NCI-H2029 (cell line): ENCODE results near the gene DCTN1.
"Not testable (repeated sequence)": the region's sequence is repeated elsewhere in the genome, so short reads cannot be mapped to it uniquely, and the experiment has no call there.

Experiments
- DNase-seq: peaks from one replicate; lab custom pipeline; 2025; lab: John Stamatoyannopoulos, UW

DCTN1 gene

GRCh38 chr2:74369976-74370375 lies 10.1 kb downstream of the DCTN1 start:
- no peak for DNase-seq

DNA sequence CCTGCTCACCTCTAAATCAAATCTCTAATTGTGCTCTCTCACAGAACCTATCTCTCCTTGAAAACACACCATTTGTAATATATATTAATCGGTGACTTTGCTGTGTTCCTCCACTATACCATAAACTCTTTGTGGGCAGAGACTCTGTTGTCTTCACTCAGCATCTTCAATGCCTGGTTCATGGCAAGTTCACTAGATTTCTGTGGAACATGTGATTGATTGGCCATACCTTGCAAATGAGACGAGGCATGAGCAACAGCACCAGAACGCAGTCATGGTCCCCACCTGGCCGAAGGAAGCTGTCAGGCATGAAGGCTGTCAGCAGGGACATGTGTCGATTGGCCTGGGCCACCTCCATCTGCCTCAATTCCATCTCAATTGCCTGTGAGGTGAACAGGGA lies 11.6 kb downstream of the DCTN1 start:
- DNase-seq: no peak

DNA sequence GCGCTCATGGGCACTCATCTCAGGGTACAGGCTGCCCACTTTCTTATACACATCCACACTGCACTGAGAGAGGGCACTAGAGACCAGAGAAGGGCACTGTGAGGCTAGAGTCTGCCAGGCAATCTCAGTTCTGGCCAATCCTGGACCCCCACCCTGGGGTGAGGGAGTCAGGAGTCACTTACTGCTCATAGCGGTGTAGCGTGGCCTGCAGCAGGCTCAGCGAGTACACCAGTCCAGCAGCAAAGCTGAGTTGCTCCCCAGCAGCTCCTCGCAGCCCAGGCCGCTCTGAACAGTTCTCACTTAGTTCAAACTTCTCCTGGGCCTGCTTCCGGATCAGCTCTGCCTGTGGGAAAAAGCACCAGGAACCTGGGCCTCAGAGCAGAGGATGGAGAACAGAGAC lies 12.3 kb downstream of the DCTN1 start:
- DNase-seq: no peak

DNA sequence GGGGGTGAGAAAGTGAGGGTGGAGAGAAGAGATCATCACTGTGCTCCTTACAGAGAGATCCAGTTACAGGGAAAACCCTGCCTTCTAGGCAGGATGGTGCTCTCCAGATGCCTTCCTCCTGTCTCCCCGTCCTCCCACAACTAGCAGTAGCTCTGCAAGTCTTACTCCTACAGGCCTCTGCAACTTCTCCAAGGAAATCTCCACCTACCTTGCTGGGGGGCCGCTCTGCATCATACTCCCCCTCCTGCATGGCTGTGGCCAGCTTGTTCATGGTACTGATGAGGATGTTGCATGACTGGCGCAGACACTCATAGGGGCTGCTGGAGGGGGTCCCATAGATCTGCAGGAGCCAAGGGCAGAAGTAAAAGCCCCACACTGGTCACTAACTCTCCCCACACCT lies 14.1 kb downstream of the DCTN1 start:
- DNase-seq: no peak

DNA sequence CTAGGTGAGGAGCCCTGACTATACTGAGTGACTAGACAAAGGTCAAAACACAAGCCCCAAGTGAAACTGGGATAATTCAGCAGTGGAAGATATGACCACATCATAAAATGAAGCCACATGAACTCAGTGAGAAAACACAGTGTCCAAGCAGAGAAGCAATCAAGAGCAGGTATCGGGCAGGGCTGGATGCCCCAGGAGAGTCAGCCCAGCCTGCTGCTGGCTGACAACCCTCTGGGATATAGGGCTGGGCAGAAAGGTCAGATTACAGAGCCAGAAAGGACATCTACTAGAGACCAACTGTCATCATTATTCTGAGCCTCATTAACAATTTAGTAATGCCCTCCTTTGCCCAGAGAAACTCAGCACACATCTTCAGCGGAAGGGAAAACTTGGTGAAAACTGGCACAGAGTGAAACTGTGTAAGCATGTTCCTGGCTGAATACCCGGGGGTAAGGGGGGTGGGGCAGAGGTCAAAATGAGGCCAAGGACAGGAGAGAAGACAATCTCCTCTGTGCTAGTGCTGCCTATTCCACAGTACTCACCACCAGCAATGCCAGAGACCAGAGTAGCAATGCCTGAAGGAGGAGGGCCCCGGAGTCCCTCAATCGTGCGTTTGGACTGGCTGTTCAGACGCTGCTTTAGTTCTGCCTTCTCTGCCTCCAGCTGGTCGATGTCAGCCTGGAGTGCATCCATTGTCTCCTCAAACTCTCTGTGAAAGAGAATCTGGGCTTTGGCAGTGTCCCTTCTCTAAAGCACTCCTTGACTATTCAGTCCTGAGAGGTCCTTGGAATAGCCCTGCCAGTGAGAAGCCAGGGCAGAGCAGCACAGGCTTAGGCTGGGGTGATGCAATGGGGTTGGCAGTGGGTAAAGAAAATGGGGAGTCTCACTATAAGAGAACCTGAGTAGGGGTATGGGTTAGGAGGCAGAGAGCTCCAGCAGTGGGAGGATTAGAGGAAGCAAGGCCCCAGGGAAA lies 15.3 kb downstream of the DCTN1 start:
- DNase-seq: no peak

DNA sequence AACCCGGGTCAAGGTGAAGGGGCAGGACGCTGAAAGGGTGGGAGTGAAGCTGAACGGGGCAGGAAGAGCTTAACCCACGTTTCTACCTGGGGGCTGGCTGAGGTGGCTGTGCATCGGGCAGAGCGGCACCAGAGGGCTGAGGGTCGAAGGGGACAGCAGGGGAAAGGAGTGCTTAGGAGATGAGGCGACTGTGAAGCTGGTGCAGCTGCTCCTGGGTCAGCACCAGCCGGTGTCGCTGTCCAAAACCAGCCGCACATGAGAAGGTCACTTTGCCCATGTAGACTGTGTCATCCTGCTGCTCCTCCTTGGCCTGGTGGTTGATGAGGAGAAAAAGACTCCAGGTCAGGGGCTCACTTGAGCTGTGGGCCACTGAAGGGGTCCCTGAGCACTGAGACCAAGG lies 18.8 kb downstream of the DCTN1 start:
- DNase-seq: no peak

DNA sequence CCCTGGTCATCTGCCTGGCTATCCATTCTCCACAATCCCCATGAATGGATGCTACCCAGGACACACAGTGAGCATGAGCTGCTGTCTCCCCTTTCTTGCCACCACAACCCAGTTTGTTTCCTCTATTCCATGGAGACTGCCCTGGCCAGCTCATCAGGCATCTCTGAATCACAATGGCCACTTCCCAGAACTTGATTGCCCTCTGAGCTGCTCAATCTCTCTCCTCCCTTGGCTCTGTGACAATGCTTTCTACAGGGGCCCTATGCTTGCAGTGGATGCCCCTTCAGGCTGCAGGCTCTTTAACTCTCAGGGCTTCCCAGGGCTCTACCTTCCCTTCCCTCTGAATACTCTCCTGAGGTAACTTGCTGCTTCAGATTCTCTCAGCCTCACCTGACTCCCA lies 22.5 kb downstream of the DCTN1 start:
- no peak for DNase-seq

- DNase-seq: no peak
These were observed 30.2 kb downstream of the DCTN1 start for GRCh38 chr2:74349889-74350288.

- no peak for DNase-seq
These were observed 32.4 kb downstream of the DCTN1 start for GRCh38 chr2:74347742-74348141.

GRCh38 chr2:74347303-74347702 lies 32.8 kb downstream of the DCTN1 start:
- DNase-seq: peak; percentile 9

GRCh38 chr2:74345272-74345943 lies 34.7 kb downstream of the DCTN1 start:
- no peak for DNase-seq

GRCh38 chr2:74343316-74343715 lies 36.8 kb downstream of the DCTN1 start, which contains the start of gene SLC4A5:
Gene SLC4A5, minus strand, starts transcription at chr2:74343416. Its CDS starts 28,393 bp downstream, at chr2:74315023.
- DNase-seq: no peak

DNA sequence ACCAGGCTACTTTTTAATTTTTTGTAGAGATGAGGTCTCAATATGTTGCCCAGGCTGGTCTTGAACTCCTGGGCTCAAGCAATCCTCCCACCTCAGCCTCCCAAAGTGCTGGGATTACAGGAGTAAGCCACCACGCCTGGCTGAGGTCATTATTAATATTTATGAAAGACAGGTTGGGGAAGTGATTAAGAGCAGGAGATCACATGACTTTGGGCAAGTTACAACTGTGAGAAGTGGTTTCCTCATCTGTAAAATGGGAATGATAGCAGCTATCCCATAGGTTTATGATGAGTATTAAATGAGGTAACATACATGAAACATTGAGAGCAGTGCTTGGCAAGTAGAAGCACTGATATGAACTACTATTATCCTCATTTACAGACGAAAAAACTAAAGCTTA lies 43.9 kb downstream of the DCTN1 start:
- not testable (repeated sequence) for DNase-seq

DNA sequence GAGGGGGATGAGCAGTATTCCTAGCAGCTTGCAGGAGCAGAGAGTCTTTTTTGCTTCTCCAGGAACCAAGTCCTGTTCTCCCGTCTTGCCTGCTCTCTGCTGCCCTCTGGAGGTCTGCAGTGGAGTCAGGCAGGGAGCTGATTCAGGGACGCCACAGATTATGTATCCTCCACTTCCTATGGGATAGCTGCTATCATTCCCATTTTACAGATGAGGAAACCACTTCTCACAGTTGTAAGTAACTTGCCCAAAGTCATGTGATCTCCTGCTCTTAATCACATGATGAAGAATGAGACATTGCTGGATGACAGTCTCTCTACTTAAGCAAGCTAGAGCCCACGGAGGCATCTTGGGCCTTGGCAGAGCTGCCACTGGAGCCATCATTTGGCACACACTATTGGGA lies 45.2 kb downstream of the DCTN1 start:
- DNase-seq: peak; percentile 34

GRCh38 chr2:74333896-74334586 lies 46.1 kb downstream of the DCTN1 start:
- no peak for DNase-seq

DNA sequence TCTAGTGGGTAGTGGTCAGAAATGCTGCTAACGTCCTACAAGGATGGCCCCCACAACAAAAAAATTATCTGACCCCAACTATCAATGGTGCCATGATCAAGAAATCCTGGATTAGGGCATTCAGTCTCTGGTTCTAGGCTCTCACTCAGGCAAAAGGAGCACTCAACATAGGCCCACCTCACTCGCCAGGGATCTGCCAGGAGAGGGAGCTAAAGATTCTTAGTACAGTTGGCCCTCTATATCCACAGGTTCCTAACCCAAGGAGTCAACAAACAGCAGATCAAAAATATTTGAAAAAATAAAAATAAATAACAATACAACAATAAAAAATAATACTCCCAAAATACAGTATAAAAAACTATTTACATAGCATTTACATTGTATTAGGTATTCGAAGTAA lies 46.9 kb downstream of the DCTN1 start:
- DNase-seq: no peak

DNA sequence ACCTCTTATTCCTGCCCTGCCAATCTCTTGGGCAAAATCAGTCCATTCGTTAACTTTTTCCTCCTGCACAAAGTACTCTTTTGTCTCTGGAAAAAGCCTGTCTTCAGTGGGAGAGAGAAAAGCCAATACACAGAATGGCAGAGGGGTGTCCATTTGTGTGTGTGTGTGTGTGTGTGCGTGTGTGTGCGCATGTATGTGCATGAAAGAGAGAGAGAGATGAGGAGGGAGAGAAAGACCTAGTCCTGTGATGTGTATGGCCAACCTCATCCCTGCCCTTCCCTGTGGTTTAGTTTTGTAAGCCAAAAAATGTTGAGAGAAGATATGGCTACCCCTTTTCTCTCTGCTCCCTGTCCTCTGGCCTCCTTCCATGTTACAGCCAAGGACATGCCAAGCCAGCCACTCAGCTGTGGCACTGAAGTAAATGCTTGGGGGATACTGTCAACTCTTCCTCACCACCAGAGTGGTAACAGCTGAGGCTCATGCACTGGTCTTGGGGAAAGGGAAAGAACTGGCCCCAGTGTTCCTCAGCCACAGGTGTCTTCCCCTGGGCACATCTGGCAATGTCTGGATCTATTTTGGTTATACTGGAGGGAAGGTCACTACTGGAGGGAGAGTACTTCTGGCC lies 47.4 kb downstream of the DCTN1 start:
- DNase-seq: no peak

DNA sequence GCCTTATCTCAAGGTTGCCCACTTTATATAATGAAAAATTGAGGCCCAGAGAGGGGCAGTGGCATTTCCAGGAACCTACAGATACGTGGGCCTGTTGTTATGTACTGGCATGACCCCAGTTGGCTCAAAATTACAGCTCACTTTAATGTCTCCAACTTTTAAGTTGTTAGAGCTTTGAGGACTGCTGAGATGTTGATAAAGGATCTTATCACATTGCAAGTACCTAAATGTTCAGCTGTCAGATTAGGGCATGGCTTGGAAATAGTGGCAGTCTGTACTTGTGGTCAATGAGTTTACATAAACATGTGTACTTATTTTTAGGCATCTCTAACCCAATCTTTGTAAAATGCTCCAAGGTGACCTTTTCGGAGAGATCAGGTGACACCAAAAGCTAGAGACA lies 51.5 kb downstream of the DCTN1 start:
- DNase-seq: no peak

GRCh38 chr2:74328074-74328473 lies 52.0 kb downstream of the DCTN1 start:
- no peak for DNase-seq

DNA sequence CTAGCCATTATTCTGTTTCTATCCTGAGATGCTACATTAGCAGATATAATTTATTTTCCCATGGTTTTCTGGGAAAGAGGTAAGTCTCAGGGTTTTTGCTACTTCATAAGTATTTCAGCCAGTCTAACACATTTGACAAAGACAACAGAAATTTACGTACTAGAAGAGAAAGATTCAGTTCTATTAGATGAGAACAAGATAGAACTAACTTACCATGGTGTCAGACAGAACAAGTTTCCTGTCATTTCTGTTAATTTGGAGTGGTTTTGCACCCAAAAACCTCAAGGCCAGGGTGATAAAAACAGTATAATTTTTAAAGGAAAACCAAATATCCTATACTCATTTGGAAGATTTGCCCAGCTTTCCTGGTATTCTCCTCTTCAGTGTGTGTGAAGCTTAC lies 52.5 kb downstream of the DCTN1 start:
- DNase-seq: no peak

DNA sequence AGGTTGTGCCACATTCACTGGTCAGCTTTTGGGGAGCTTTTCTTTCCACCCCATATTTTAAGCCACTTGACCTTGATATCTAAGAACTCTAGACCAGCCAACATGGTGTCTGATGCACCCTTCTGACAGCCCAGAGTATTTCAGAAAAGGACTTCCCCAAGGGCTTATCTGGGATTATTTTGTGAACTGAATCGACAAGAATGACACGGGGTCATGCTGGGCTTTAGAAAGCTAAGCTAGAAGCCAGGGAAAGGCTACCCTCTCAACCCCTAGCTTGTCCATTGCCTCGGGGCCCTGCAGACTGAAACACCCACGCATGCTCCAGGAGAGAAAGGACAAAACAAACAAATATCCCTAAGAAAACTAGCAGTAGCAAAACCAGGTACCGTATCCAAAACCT lies 52.9 kb downstream of the DCTN1 start:
- no peak for DNase-seq

- DNase-seq: no peak
These were observed 54.3 kb downstream of the DCTN1 start for GRCh38 chr2:74325815-74326214.
